Measurements from ENCODE around the gene RIOX2. TPM values are rescaled to one million over a fixed set of nuclear protein-coding genes. Genes with fewer than 3 reads are reported as not detected.

RIOX2 gene
- total and polyA plus RNA-seq, 2 of the 8 experiments (the other 6 are each of a cell fraction or from before 2014, with no cell fraction given): 3.8 to 16.4 TPM

DNA sequence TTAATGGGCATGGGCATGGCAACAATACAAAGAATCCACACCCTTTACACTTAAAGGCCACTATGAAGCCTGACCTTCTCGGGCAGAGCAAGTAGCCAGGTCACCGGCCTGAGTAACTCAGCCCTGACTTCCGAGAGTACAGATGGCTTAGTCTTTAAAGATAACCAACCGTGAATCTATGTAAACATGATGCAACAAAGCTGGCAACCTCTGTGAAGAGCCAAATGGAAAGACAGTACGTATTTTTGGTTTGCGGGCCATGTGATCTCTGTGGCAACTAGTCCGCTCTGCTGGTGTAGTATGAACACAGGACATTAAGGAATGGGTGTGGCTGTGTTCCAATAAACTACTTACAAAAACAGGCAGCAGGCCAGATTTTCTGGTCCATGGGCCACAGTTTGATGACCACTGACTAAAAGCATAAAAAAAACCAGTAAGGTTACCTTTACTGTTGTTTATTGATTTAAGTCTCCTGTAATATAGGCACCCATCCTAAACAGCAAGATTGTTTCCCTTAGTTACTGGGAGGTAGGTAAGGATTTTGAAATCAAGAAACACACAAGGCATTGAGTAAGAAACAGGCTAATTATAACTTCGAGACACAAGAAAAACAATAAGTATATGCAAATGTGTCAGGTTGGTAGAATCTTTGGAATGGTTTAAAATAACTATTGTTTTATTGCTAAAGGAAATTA, 14.5 kb downstream of the RIOX2 start (continued):
- TF ChIP-seq, protein P1, sequence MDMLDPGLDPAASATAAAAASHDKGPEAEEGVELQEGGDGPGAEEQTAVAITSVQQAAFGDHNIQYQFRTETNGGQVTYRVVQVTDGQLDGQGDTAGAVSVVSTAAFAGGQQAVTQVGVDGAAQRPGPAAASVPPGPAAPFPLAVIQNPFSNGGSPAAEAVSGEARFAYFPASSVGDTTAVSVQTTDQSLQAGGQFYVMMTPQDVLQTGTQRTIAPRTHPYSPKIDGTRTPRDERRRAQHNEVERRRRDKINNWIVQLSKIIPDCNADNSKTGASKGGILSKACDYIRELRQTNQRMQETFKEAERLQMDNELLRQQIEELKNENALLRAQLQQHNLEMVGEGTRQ (IDR thresholded peaks at IDR 0.05; ENCODE audit: low read length): no peak
- TF ChIP-seq, protein P2, sequence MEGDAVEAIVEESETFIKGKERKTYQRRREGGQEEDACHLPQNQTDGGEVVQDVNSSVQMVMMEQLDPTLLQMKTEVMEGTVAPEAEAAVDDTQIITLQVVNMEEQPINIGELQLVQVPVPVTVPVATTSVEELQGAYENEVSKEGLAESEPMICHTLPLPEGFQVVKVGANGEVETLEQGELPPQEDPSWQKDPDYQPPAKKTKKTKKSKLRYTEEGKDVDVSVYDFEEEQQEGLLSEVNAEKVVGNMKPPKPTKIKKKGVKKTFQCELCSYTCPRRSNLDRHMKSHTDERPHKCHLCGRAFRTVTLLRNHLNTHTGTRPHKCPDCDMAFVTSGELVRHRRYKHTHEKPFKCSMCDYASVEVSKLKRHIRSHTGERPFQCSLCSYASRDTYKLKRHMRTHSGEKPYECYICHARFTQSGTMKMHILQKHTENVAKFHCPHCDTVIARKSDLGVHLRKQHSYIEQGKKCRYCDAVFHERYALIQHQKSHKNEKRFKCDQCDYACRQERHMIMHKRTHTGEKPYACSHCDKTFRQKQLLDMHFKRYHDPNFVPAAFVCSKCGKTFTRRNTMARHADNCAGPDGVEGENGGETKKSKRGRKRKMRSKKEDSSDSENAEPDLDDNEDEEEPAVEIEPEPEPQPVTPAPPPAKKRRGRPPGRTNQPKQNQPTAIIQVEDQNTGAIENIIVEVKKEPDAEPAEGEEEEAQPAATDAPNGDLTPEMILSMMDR (IDR thresholded peaks at IDR 0.05; ENCODE audit: control extremely low read depth in 1 of 3, insufficient read depth in 1 of 3, low read depth in 1 of 3, low read length in 3 of 3): no peak
- TF ChIP-seq ATF3 (IDR thresholded peaks at IDR 0.05; ENCODE audit: insufficient read depth, low read depth, low read length) (no peak), TBP (IDR thresholded peaks at IDR 0.05; ENCODE audit: low read depth, low read length) (no peak)
